ENCODE data around the gene CLDN6.

CLDN6 gene

GRCh38 chr16:3010510-3010909, 7.5 kb downstream of the CLDN6 start:
- DNase-seq = no peak

- DNase-seq = no peak
Observed at GRCh38 chr16:3009568-3010390, 8.2 kb downstream of the CLDN6 start.

GRCh38 chr16:3008690-3009037, 9.3 kb downstream of the CLDN6 start:
- no peak for DNase-seq

DNA sequence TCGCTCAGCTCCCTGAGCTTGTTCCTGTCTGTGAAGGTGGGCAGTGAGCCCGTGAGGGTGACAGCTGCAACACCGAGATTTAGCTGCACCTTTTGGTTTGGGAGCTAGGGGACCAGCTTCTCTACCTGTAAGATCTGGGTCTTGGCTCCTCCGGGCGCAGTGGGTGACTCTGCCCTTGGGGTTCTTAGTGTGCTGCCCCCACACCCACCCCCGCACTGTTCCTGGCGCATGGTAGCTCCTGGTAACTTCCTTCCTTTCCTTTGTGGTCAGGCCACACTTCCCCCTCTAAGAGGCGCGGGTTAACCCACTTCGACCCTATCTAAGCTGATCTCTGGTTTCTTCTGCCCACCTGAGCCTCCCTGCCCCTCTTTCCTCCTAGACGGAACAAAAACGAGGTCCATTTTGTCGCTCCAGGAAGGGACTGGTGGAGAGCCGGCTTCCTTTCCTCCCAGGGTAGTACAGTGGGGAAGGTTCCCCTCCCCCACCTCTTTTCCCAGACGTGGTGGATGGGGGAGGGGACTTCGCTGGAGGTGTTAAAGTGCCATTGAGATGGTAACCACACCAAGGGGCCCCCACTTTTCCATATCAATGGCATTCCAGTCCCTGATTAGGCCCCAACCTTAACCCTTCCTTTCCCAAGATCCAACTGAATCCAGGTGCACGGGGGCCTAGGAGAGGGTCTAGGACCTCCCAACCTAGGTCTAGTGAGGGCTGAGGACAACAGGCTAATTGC, 9.9 kb downstream of the CLDN6 start:
- no peak for DNase-seq

- no peak for DNase-seq
Observed at GRCh38 chr16:3007059-3007956, 10.7 kb downstream of the CLDN6 start.

GRCh38 chr16:3004781-3005284, 13.2 kb downstream of the CLDN6 start:
- DNase-seq = no peak

GRCh38 chr16:3004319-3004718, 13.7 kb downstream of the CLDN6 start:
- no peak for DNase-seq

DNA sequence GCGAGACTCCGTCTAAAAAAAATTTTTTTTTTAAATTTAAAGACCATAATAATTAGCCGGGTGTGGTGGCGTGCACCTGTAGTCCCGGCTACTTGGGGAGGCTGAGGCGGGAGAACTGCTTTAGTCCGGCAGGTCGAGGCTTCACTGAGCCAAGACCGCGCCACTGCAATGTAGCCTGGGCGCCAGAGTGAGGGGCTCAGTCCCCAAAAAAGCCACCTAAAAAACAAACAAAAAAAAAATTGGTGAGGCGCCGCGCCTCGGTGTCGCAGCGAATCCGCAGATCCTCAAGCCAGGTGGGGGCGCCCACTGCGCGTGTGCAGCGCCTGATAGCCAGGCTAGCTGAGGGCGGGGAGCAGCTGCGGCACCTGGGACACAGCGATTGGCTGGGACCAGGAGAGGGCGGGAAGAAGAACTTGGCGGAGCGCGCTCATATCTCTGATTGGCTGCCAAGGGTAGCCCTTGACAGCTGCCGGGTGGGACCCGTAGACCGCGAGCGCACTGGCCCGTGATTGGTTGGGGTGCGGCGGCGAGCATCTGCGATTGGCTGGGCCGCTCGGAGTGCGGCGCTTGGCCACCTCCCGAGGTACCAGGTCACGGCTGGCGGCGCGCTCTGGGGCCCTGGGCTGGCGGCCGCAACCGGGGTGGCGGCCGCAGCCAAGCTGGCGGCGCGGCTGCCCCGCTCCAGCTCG, 14.3 kb downstream of the CLDN6 start:
- no peak for DNase-seq

- DNase-seq = no peak
Observed at GRCh38 chr16:3001316-3001715, 16.7 kb downstream of the CLDN6 start.

DNA sequence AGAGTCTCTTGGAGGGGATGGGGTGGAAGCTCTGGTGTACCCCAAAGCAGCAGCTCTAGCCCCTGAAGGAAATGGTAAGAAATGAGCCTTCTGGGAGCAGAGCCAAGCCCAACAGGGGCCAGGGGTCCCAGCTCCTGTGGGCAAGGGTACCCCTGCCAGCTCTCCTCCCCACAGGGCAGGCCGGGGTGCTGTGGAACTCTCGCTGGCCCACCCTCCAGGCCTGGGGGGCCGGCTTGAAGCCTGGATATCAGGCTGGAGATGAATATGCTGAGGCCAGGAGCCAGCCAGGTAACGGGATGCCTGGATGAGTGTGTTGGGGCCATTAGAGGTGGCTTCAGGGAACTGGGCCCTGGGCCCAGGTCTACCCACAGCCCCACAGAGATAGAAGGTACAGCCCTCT, 17.4 kb downstream of the CLDN6 start:
- no peak for DNase-seq

DNA sequence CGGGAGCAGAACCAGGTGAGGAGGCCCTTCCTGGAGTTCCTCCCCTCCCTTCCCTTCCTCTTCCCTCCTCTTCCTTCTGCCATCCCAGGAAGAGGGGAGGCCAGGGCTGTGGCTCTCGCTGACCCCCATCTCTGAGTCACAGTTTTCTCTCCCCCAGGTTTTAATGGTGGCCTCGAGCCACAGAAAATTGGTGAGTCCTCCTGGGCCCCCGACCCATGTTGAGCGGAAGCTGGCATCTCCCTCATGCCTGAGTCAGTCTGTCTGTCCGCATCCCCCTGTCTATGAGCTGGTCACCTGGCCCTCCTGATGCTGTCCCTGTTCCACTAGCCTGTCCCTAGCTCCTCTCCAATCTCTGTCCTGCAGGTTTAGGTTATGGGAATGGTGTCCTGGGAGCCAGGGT, 18.1 kb downstream of the CLDN6 start:
- no peak for DNase-seq

DNA sequence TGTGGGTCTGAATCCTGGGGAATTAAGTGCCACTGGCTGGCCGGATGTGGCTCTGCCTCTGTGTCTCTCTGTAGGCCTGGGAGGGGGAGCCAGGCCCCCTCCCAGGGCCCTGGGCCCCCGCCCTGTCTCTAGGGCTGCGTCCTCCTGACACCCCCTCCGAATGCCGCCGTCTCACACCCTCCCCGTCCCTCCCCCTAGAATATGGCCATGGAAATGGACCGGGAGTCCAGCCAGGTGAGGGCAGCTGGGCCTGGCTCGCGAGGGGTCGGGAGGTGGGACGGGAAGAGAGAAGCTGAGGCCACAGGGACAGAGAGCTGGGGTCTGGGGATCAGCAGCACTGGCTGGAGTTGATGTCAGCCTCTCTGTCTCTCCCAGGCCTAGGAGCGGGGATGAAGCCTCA, 21.7 kb downstream of the CLDN6 start:
- no peak for DNase-seq

GRCh38 chr16:2992383-2993081, 25.5 kb downstream of the CLDN6 start:
- DNase-seq = no peak

GRCh38 chr16:2991566-2992261, 26.3 kb downstream of the CLDN6 start:
- no peak for DNase-seq

GRCh38 chr16:2990891-2991290, 27.1 kb downstream of the CLDN6 start:
- DNase-seq = no peak

DNA sequence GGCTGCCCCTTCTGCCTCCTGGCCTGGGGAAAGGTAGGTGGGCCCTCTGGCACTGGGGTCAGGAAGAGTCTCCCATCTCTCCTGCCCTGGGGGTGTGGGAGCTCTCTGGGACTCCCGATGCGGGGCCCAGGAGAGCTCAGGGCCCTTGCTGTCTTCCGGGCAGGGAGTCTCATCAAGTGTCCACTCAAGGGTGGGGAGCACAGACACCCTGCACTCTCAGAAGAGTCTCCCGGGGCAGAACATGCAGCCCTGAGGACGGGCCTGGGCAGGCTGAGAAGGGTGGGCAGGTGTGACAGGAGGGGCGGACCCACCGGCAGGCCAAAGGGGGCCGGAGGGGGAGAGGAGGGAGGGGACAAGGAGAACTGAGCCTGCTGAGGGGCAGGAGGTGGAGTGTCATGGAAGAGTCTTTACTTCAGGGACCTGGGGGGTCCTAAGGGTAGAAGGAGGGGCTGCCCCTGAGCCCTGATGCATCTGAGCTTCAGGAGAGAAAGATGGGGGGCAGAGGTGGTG, 29.3 kb downstream of the CLDN6 start:
- no peak for DNase-seq

- DNase-seq = no peak
Observed at GRCh38 chr16:2987833-2988232, 30.1 kb downstream of the CLDN6 start.

- no peak for DNase-seq
Observed at GRCh38 chr16:2987286-2987685, 30.7 kb downstream of the CLDN6 start.

DNA sequence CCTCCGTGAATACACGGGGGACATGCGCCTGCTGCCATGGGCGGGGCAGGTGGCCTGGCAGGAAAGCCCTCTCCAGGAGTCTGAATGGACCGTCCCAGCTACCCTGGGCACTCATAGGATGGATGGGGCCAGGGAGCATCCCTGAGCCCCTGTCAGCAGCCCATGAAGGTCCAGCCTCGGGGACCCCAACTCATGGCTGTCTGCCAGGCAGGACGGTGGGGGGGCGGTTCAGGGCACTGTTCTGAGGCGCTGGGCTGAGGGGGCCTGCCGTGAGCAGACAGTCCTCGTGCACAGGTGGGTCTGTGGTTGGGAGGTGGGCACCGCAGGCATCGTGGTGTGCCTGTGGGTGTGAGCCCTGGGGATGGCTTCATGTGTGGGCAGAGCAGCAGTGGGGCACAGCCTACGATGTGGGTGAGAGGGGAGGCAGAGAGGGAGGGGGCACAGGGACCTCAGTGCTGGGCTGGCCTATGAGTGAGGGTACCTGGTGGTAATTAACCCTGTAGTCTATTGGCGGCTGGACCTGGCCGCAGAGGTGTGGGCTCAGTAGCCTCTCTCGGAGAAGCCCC, 31.3 kb downstream of the CLDN6 start:
- DNase-seq = no peak

GRCh38 chr16:2985893-2986355, 32.1 kb downstream of the CLDN6 start:
- no peak for DNase-seq

- no peak for DNase-seq
Observed at GRCh38 chr16:2985462-2985861, 32.5 kb downstream of the CLDN6 start.
